ENCODE data around the gene BBS9.

The BBS9 gene

DNA sequence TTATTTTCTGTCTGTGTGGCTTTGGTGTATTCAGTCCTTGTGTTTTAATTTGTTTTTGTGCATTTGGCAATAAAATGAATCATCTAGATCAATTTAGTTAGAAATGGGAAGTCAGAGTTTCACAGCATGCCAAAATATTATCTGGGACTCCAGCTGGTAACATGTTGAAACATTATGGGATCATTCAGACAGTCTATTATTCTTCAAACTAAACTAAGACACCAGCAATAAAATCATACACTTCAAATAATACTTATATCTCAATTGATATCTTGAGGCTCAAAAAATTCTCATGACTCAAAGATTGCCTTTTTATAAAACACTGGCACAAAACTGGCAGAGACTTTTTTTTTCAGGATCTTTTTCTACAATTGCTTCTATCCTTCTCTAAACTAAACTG, 14.4 kb upstream of the BBS9 start:
- Histone ChIP-seq H3K36me3 (replicated peaks; ENCODE audit: insufficient read depth, low read length) (no peaks in the 10 kb centered on the region), H2AFZ (ENCODE audit: low read length) (no peak overlapping the region), H3K9me2 (replicated peaks; ENCODE audit: insufficient read depth, low read length) (no peaks in the 10 kb centered on the region), H3K9ac (ENCODE audit: low read length) (no peak overlapping the region), H3K4me3 (ENCODE audit: low read length) (no peak overlapping the region), H3K27me3 (replicated peaks; ENCODE audit: insufficient read depth, low read length) (peaks cover 10% of the 10 kb centered on the region; the same call in 1 of the 2 replicates), H3F3A (ENCODE audit: insufficient read depth, low read length) (0 out of 2 replicates have a peak, but pooled peaks cover 2% of the 10 kb centered on the region), H4K20me1 (ENCODE audit: insufficient read depth, low read length) (no peaks in the 10 kb centered on the region), H3K4me2 (ENCODE audit: low read depth, low read length) (no peak overlapping the region), H3K4me1 (ENCODE audit: low read length) (0 out of 2 replicates have a peak, but pooled peaks cover 4% of the 10 kb centered on the region), H3K27ac (ENCODE audit: low read length) (no peak overlapping the region), H3K9me3 (replicated peaks; ENCODE audit: insufficient read depth, low read length) (no peaks in the 10 kb centered on the region), H3K79me2 (ENCODE audit: low read length) (no peaks in the 10 kb centered on the region)
- DNase-seq = no peak
- TF ChIP-seq EZH2phosphoT487 (IDR thresholded peaks at IDR 0.05; ENCODE audit: low read length) = no peak
- TF ChIP-seq, protein P1, sequence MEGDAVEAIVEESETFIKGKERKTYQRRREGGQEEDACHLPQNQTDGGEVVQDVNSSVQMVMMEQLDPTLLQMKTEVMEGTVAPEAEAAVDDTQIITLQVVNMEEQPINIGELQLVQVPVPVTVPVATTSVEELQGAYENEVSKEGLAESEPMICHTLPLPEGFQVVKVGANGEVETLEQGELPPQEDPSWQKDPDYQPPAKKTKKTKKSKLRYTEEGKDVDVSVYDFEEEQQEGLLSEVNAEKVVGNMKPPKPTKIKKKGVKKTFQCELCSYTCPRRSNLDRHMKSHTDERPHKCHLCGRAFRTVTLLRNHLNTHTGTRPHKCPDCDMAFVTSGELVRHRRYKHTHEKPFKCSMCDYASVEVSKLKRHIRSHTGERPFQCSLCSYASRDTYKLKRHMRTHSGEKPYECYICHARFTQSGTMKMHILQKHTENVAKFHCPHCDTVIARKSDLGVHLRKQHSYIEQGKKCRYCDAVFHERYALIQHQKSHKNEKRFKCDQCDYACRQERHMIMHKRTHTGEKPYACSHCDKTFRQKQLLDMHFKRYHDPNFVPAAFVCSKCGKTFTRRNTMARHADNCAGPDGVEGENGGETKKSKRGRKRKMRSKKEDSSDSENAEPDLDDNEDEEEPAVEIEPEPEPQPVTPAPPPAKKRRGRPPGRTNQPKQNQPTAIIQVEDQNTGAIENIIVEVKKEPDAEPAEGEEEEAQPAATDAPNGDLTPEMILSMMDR (IDR thresholded peaks at IDR 0.05; ENCODE audit: low read length) = no peak
- no peak for TF ChIP-seq EZH2 (optimal IDR thresholded peaks at IDR 0.05; ENCODE audit: low read depth, low read length)

DNA sequence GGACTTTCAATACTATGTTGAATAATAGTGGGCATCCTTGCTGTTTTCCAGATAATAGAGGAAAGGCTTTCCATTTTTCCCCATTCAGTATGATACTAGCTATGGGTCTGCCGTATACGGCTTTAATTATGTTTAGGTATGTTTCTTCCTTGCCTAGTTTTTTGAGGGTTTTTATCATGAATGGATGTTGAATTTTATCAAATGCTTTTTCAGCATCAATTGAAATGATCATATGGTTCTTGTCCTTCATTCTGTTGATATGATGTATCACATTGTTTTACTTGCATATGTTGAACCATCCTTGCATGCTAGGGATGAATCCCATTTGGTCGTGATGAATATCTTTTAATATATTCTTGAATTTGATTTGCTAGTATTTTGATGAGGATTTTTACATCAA, 11.0 kb upstream of the BBS9 start:
- H3F3A ChIP-seq (ENCODE audit: insufficient read depth, low read length) = no peaks in the 10 kb centered on the region
- no peak overlapping the region for H3K27ac ChIP-seq (ENCODE audit: low read length)
- H3K27me3 ChIP-seq (replicated peaks; ENCODE audit: insufficient read depth, low read length) = no peaks in the 10 kb centered on the region; the same call in 1 of the 2 replicates
- H3K9ac ChIP-seq (ENCODE audit: low read length) = no peak overlapping the region
- H4K20me1 ChIP-seq (ENCODE audit: insufficient read depth, low read length) = no peaks in the 10 kb centered on the region
- no peaks in the 10 kb centered on the region for H3K9me3 ChIP-seq (replicated peaks; ENCODE audit: insufficient read depth, low read length)
- H3K4me3 ChIP-seq (ENCODE audit: low read length) = no peak overlapping the region
- H3K9me2 ChIP-seq (replicated peaks; ENCODE audit: insufficient read depth, low read length) = no peaks in the 10 kb centered on the region
- DNase-seq = no peak
- no peak overlapping the region for H3K4me2 ChIP-seq (ENCODE audit: low read depth, low read length)
- TF ChIP-seq EZH2phosphoT487 (IDR thresholded peaks at IDR 0.05; ENCODE audit: low read length) = no peak
- no peak for TF ChIP-seq EZH2 (optimal IDR thresholded peaks at IDR 0.05; ENCODE audit: low read depth, low read length)
- TF ChIP-seq, protein P1 (IDR thresholded peaks at IDR 0.05; ENCODE audit: low read length) = no peak
- no peaks in the 10 kb centered on the region for H3K4me1 ChIP-seq (ENCODE audit: low read length)
- H2AFZ ChIP-seq (ENCODE audit: low read length) = no peak overlapping the region
- no peaks in the 10 kb centered on the region for H3K36me3 ChIP-seq (replicated peaks; ENCODE audit: insufficient read depth, low read length)
- no peaks in the 10 kb centered on the region for H3K79me2 ChIP-seq (ENCODE audit: low read length)

DNA sequence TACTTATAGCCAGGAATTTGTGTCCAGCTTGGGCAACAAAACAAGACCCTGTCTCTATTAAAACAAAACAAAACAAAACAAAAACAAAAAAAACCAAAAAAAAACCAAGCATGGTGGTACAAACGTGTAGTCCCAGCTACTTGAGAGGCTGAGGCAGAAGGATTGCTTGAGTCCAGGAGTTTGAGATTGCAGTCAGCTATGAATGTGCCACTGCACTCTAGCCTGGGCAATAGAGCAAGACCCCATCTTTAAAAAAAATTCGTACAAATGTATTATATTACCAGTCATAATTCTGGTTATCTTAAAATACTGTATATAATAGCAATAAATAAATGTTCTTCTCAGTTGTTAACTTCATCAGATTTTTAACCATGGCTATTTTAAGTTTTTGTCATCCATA, 2.3 kb upstream of the BBS9 start:
- Histone ChIP-seq H3K27me3 (replicated peaks; ENCODE audit: insufficient read depth, low read length) (no peaks in the 10 kb centered on the region), H3K4me2 (ENCODE audit: low read depth, low read length) (no peak overlapping the region), H4K20me1 (ENCODE audit: insufficient read depth, low read length) (no peaks in the 10 kb centered on the region), H3K4me1 (ENCODE audit: low read length) (peaks cover 5% of the 10 kb centered on the region; the same call in 1 of the 2 replicates), H3K36me3 (replicated peaks; ENCODE audit: insufficient read depth, low read length) (no peaks in the 10 kb centered on the region), H3K9me2 (replicated peaks; ENCODE audit: insufficient read depth, low read length) (no peaks in the 10 kb centered on the region), H3K79me2 (ENCODE audit: low read length) (no peaks in the 10 kb centered on the region), H3K4me3 (ENCODE audit: low read length) (no peak overlapping the region), H3K9ac (ENCODE audit: low read length) (no peak overlapping the region), H3K9me3 (replicated peaks; ENCODE audit: insufficient read depth, low read length) (no peaks in the 10 kb centered on the region), H2AFZ (ENCODE audit: low read length) (no peak overlapping the region), H3K27ac (ENCODE audit: low read length) (no peak overlapping the region), H3F3A (ENCODE audit: insufficient read depth, low read length) (peaks cover 3% of the 10 kb centered on the region; the same call in 1 of the 2 replicates)
- no peak for TF ChIP-seq EZH2 (optimal IDR thresholded peaks at IDR 0.05; ENCODE audit: low read depth, low read length)
- TF ChIP-seq, protein P1 (IDR thresholded peaks at IDR 0.05; ENCODE audit: low read length) = no peak
- TF ChIP-seq EZH2phosphoT487 (IDR thresholded peaks at IDR 0.05; ENCODE audit: low read length) = no peak
- DNase-seq = no peak
